PFSK-1 (cell line): ENCODE measurements around the gene MTHFD2L.

ENCODE experiments used
- FOXP2 ChIP-seq: optimal IDR thresholded peaks from 2 replicates; pipeline ENCODE3; 2011; ENCODE audit warnings: borderline replicate concordance, control low read depth, inconsistent platforms; ENCODE audit not compliant: insufficient read depth; ENCODE audit errors: extremely low read length, extremely low read depth
- POLR2AphosphoS5 ChIP-seq: IDR thresholded peaks from 2 replicates; pipeline ENCODE4 v1.6.1; 2012; ENCODE audit warnings: low read depth, mild to moderate bottlenecking, control low read depth, low read length, moderate library complexity
- REST ChIP-seq, 2 experiments: IDR thresholded peaks; 2 replicates each; pipeline versions ENCODE4 v1.6.1 to v1.8.0; 2011 to 2012; ENCODE audit warnings: low read depth in 2 of 2, low read length in 2 of 2, control low read depth in 1 of 2, inconsistent platforms in 1 of 2, mild to moderate bottlenecking in 1 of 2, moderate library complexity in 1 of 2; ENCODE audit not compliant: insufficient read depth in 1 of 2
- SIN3A ChIP-seq: IDR thresholded peaks from 2 replicates; pipeline ENCODE4 v1.6.1; 2012; ENCODE audit warnings: mild to moderate bottlenecking, low read length, moderate library complexity, borderline replicate concordance; ENCODE audit not compliant: insufficient read depth
- TAF1 ChIP-seq: IDR thresholded peaks from 2 replicates; pipeline ENCODE4 v1.6.1; 2012; ENCODE audit warnings: low read length, control low read depth, borderline replicate concordance; ENCODE audit not compliant: insufficient read depth

Gene MTHFD2L

DNA sequence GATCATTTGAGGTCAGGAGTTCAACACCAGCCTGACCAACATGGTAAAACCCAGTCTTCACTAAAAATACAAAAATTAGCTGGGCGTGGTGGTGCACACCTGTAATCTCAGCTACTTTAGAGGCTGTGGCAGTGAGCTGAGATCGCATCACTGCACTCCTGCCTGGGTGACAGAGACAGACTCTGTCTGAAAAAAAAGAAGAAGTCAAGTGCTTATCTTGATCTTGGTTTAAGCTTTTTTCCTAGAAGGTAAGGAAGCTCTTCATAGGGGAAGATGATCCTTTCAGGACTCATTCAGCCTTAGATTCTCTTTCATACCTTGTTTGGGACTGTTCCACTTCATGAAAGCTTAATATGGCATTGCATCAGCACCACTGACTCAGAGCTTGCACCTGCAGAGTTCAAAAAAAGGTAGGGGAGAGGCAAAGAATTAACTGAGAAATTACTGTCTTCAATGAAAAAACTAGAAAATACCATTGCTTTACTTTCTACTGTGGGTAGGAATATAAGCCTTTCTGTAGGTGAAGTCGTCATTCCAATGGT is 79.6 kb downstream of the MTHFD2L start:
- TF ChIP-seq POLR2AphosphoS5: no peak
- TF ChIP-seq FOXP2: no peak
- no peak for TF ChIP-seq TAF1
- TF ChIP-seq SIN3A: no peak
- no peak for TF ChIP-seq REST (IDR thresholded peaks at IDR 0.05; ENCODE audit: insufficient read depth in 1 of 2, low read depth in 2 of 2, low read length in 2 of 2)

DNA sequence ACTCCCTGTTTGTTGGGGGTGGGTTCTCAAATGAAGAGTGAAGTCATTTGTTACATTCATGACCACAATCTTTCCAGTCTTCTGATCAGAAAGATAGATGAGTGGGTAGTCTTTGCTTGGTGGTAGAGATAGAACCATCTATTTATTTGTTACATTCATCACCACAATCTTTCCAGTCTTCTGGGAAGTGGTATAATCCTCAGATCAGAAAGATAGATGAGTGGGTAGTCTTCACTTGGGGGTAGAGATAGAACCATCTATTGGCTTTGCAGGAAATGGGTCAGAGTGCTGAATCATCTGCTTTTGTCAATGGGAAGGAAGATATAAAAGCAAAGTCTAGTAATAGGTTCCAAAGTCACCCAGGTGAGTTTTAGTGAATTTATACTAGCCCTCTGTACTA is 86.1 kb downstream of the MTHFD2L start:
- TF ChIP-seq REST (IDR thresholded peaks at IDR 0.05; ENCODE audit: insufficient read depth in 1 of 2, low read depth in 2 of 2, low read length in 2 of 2) (no peak), SIN3A (no peak), TAF1 (no peak), POLR2AphosphoS5 (no peak), FOXP2 (no peak)

DNA sequence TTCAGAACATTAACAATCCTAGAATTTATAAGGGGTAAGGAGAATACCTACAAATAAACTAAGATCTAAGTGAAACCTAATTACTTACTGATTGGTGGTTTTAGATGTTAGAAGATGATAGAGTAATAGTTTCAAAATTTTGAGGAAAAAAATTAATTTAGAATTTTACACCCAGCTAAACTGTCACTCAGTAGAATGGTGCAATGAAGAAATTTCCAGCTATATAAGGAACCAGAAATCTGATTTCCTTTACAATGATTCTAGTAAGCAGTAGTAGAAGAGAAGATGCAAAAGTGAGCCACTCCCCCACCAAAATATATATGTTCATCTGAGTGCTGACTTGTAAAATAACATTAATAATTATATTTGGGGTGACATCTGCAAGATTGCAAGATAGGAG is 95.0 kb downstream of the MTHFD2L start:
- TF ChIP-seq REST (IDR thresholded peaks at IDR 0.05; ENCODE audit: insufficient read depth in 1 of 2, low read depth in 2 of 2, low read length in 2 of 2): no peak
- no peak for TF ChIP-seq POLR2AphosphoS5
- TF ChIP-seq SIN3A: no peak
- TF ChIP-seq TAF1: no peak
- no peak for TF ChIP-seq FOXP2

GRCh38 chr4:74254386-74254785 is 96.5 kb downstream of the MTHFD2L start:
- TF ChIP-seq REST (IDR thresholded peaks at IDR 0.05; ENCODE audit: insufficient read depth in 1 of 2, low read depth in 2 of 2, low read length in 2 of 2) (no peak), FOXP2 (no peak), TAF1 (no peak), POLR2AphosphoS5 (no peak), SIN3A (no peak)

GRCh38 chr4:74255096-74255495 is 97.2 kb downstream of the MTHFD2L start:
- no peak for TF ChIP-seq REST (IDR thresholded peaks at IDR 0.05; ENCODE audit: insufficient read depth in 1 of 2, low read depth in 2 of 2, low read length in 2 of 2)
- TF ChIP-seq SIN3A: no peak
- TF ChIP-seq FOXP2: no peak
- no peak for TF ChIP-seq TAF1
